Body of pancreas (tissue), 4 donors: ENCODE results near the gene AQP5.
"Not testable (repeated sequence)": the region's sequence is repeated elsewhere in the genome, so short reads cannot be mapped to it uniquely, and the experiment has no call there.

Experiments
- CTCF ChIP-seq, 7 experiments: fragments of 450-650 bp in 4 of 7; fragments of 200-600 bp in 3 of 7; sonication (generic) in 3 of 7; IDR thresholded peaks; one replicate each; pipeline ENCODE4 v1.5.1; 2016 to 2019; ENCODE audit warnings: antibody characterized with exemption in 7 of 7
- POLR2A ChIP-seq, 3 donors: fragments of 450-650 bp; IDR thresholded peaks; one replicate each; pipeline ENCODE4 v1.6.1; 2016; ENCODE audit warnings: antibody characterized with exemption in 3 of 3, mild to moderate bottlenecking in 2 of 3

- TF ChIP-seq CTCF, POLR2A (IDR thresholded peaks at IDR 0.05): not testable (repeated sequence)
These were observed 24.8 kb downstream of the AQP5 start for GRCh38 chr12:49986476-49986875.
